Measurements from ENCODE around the gene ADGRG6.
"Not testable (repeated sequence)": the region's sequence is repeated elsewhere in the genome, so short reads cannot be mapped to it uniquely, and the experiment has no call there.

ADGRG6 gene

DNA sequence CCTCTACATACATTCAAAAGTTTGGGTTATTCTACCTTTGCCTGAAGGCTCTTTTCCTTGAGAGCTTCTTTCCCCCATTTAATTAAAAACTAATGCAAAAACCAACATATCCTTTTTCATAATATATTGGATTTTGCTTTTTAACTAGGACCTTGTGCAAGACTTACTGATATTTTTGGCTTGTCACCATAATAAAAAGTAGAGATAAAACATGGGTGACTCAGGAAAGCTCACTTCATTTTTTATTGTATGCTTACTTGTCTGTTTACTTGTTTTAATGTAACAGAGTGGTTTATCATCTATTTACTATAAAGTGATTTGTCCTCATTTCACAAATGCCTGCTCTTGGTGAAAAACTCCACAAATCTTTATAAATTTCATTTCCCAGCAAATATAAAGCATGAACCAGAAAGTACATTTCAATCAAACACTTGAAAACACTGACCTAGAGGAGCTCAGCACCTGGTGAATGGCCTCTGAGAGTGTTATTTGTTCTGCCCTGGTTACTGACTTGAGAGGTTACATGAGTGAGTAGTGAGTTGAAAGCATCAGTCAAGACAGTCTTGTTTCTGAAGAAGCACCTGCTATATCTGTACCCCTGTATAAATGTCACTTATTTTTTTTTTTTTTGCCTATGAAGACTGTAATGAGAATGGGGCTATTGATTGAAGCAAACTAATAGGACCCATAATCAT lies 20.8 kb downstream of the ADGRG6 start:
- DNase-seq (ENCODE audit: low spot score), result no peak

DNA sequence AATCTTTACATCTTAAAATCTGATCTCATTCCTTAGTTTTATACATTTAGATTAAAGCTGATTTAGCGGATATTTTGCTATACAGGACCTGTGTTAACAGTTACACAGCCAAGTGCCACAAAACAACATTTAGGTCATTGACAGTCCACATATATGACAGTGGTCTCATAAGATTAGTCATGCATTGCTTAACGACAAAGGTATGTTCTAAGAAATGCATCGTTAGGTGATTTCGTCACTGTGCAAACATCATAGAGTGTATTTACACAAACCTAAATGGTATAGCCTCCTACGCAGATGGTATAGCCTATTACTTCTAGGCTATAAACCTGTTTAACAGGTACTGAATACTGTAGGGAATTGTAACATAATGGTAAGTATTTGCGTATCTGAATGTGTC lies 21.6 kb downstream of the ADGRG6 start:
- no peak for DNase-seq (ENCODE audit: low spot score)

DNA sequence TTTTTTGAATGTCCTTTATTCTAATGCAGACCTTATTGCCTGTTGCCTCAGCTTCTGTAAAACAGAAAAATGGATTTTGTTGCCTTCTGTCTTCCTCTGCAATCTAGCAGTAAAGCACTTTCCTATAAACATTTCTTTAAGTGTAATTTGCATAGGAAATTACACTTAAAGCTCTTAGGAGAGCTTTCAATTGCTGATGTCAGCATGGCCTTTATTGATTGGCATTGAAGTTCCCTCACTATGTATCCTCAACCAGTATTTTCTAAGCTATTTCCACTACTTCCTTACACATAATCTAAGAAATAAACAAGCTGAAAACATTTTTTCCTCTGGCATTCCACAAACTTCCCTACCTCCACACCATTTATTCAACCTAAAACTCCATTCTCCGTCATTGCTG lies 22.3 kb downstream of the ADGRG6 start:
- DNase-seq (ENCODE audit: low spot score), result no peak

DNA sequence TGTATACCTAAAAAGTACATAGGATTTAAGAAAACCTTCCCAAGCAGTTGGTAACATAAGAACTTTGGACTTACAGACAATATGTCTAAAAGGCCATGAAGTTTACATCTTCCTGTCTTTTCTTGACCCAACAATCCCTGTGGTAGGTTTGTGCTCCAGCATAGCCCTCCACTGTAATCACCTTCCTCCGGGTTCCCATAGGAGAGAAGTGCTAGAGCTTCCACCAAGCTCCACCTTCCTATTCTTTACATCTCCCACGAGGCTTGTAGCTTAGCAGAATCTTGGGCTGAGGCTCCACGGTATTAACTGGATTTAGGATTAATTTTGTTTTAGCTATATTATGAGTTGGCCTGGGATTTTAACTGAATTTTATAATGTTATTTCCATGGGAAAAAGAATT lies 23.3 kb downstream of the ADGRG6 start:
- DNase-seq (ENCODE audit: low spot score), result no peak

DNA sequence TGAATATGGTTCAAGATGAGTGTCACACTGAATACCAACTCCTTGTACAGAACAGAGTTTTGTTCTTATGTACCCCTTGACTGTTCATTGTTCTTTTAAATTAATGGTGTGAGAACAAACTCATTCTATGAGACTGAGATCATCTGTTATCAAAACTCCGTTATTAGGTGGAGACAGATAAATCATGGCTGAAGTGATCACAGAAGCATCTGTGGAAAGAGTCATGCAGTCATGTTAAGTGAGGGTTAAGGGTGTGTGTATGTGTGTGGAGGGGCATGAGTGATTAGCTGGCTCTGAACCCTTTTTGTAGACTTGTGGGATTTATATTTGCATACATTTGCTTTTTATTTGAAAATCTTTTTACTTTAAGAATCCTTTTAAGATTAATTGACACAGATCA lies 24.7 kb downstream of the ADGRG6 start:
- no peak for DNase-seq (ENCODE audit: low spot score)

DNA sequence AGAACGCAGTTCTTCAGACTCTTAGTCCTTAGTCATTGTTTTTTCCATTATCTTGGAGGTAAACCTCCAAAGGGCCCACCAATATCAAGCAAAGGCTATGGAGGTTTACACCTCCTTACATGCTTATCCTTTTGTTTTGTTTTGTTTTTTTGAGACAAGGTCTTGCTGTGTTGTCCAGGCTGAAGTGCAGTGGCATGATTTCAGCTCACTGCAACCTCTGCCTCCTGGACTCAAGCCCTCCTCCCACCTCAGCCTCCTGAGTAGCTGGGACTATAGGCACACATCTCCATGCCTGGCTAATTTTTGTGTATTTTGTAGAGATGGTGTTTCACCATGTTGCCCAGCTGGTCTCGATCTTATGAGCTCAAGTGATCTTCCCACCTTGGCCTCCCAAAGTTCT lies 26.3 kb downstream of the ADGRG6 start:
- no peak for DNase-seq (ENCODE audit: low spot score)

DNA sequence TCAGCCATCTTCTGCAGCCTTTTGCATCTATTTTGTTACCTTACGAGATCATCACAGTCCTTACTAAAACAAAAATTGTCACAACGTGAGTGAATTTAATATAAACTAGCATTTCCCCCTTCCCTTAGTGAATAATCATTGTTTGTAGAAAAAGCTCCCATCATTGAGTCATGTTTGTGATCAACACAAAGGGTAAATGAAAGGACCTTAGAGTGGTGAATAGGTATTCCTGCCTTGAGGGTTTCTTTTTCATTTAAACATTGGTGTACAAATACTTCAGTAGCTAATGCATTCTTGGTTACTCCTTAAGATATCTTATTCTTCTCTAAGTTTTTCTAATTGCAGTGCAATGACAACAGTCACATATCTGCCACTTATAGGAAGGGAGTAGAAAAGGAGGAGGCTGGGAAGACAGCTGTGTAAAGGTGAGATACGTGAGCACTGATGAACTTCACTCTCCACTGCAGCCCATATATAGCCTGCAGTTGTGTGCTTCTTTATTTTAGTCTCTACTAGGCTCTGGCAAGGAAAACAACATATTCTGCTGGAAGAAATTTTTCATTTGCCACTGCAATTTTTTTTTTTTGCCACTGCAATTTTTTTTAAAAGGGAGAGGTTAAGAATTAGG lies 27.8 kb downstream of the ADGRG6 start:
- DNase-seq (ENCODE audit: low spot score), result no peak

DNA sequence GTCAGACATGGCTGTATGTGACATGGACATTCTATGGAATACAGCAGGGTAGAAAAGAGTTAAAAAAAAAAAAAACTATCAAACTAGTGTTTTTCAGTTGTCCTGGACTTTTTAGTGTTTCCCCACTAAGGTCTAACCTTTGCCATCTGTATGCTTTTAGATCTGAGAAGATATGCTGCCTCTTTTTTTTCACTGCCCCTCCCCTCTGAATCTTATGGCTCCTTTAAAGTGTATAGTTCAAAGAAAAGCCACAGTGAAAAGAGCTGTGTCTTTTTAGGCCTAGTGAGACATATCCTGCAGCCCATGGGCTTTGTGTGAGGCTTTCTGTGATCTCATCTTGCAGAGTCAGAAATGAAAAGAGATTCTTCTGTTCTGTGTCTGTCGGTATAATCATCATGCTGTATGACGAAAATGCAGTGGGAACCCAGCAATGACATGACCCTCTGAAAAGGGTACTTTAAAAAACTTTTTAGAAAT lies 29.3 kb downstream of the ADGRG6 start:
- DNase-seq (ENCODE audit: low spot score), result no peak

DNA sequence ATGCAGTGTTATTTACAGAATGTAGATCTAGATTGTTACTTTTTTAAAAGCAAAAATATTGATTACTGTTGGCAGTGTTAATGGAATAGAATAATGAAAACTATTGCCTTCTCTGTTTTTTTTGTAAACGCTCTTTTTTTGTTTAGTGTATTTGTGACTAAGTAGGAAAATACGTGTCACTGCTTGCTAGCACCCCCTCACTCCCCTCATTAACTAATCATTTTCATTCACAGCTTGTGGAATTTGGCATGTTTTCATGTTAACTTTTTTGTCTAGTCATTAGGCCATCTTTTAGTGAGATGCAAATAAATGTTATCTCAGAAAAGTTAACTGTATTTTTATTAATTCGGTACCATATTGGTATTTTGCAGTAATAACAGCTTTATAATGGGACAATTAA lies 29.8 kb downstream of the ADGRG6 start:
- no peak for DNase-seq (ENCODE audit: low spot score)

DNA sequence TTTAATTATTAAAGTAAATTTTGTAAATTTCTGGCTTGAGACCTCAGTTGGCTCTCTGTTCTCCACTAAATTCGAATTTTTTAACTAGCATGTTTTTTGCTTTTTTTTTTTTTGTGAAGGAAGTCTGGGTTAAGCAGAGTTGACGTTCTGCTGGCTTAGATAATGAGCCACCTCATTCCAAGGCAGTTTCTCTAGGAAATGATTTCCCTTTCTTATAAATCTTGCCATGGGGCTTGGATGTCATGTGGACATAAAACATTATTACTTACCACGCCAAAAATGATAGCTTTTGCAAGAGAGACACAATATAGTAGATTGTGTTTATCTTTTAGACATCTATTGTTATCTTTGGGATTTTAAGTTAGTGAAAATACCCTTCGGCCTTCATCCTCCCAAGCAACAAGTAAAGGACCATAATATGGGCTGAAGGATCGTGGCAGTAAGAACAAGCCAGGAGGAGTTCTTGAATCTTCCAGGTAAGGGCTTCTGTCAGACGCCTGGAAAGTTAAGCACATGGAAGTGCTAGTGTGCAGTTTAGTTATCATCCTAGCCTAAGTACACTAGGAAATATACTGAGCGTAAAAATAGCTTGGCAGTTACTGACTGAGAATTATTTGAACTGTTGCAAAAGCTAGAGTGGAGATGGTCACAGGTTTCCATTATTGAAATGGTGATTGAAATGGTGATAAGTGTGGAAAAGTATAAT lies 30.7 kb downstream of the ADGRG6 start:
- DNase-seq (ENCODE audit: low spot score), result no peak

DNA sequence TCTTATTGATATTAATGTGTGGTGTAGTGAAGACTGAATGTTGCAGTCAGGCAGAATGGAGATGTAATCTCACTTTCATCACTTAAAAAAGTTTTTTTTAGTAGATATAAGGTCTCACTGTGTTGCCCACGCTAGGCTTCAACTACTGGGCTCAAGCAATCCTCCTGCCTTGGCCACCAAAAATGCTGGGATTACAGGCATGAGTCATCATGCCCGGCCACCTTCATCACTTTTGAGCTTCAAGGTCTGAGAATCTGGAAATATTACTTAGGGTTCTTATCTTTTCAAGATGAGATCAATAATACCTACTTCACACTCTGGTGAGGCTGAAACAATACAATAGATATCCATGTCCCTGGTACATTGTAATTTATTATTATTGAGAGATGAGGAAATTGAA lies 31.6 kb downstream of the ADGRG6 start:
- no peak for DNase-seq (ENCODE audit: low spot score)

DNA sequence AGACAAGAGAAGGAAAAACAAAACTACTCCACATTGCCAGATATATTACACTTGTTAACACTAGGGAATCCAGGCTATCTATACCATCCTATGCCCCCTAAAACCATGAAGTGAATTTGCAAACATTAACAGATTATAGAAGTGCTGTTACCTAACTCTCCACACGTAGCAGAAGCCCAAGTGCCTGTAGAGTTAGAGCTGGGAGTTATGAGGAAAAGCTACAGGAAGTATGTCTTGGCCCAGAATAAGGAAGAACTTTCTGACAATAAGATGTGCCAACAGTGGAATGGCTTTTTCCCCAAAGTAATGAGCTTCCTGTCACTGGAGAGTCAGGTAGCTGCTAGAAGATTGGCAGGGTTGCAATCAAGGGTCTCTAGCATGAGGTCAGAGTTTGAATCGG lies 32.5 kb downstream of the ADGRG6 start:
- no peak for DNase-seq (ENCODE audit: low spot score)

DNA sequence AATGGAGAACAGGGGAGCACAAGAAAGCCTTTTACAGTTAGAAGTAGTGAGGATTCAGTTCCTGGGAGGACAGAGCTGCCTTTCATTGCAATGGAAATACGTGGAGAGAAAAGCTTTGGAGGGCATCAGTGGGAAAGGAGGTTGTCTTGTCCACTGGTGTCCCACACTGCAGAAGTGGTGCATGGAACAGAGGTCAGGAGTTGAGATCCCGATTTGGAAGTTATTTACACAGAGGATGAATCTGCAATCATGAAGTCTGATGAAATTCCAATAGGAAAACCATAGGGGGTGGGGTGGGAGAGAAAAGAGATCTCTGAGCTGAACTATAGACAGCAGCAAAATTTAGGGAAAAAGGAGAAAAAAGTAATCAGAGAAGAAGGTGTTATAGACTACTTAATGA lies 33.6 kb downstream of the ADGRG6 start:
- DNase-seq (ENCODE audit: low spot score), result no peak

DNA sequence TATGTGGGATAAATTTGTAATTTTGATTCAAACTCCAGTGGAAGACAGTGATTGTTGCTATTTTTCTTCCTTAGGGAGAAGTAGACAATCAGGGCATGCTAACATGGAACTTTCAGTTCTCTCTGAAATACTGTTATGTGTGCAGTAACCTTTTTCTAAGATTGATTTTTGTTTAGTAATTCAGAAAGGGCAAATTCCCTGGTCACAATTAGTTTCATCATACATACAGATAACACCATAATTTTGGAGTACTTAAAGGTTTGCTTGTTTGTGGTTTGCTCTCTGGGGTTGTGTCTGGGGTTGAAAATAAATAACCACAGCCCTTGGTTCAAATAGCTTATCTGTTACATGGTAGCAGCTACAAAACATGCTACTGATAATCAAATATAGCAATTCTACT lies 34.4 kb downstream of the ADGRG6 start:
- no peak for DNase-seq (ENCODE audit: low spot score)

DNA sequence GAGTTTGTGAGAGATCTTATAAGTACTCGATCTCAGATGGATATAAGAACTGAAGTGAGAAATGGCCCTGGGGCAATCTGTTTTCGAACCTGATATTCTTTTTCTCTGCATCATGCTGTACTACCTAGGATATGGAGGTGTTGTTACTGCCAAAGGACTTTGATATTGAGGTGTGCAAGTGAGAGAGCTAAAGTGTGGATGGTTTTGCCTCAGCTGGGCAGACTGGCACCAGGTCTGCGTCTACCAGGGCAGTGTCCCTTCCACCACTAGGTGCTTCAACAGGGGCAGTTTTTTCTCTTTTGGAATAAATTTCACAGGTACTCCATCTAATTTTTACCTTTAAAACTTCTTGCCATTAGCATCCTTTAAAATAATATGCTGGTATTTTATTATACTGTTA lies 35.0 kb downstream of the ADGRG6 start:
- no peak for DNase-seq (ENCODE audit: low spot score)

DNA sequence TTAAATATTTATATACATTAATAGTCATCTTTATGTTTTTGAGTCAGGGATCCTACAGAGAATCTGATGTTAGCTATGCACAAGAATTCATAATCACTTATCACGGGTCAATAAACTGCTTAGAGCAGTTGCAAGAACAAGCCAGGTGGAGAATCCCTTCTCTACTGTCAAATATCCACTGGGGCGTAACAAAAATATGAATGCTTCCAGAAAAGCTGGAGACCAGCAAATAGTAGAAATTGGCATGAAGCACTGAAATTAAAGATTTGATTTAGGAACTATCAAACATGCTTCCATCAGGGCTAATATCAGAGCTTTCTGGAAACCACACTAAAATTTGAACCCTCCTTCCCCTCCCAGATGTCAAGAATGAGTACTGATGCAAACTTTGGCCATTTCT lies 37.3 kb downstream of the ADGRG6 start:
- DNase-seq (ENCODE audit: low spot score), result no peak

DNA sequence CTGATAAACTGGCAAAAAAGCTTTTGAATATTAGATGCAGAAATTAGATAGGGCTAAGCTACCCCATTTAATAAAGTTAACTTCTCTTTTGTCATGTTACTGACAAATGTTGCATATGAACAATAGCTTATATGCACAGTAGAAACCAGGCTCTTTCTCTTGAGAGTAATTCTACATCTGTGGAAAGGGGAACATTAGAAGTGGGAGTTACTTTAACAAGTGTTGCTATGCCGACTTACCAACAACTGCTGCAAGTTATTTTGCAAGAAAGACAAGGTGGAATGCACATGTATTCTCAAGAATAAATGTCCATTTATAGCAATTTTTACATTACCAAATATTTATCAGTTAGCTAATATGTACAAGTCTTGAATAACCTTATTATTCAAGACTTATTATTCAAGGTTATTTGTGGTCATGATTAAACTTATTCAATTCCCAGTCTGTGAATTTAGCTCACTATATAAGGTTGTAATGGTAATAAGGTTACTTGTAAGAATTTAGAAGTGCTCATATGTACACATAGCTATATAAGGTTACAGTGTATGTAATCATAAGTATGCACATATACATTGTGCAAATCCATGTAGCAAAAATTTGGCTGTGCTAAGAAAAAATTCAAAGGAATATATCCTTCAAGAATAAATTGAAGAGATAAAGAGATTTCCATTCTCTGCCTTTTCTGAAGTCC lies 38.3 kb downstream of the ADGRG6 start:
- no peak for DNase-seq (ENCODE audit: low spot score)

DNA sequence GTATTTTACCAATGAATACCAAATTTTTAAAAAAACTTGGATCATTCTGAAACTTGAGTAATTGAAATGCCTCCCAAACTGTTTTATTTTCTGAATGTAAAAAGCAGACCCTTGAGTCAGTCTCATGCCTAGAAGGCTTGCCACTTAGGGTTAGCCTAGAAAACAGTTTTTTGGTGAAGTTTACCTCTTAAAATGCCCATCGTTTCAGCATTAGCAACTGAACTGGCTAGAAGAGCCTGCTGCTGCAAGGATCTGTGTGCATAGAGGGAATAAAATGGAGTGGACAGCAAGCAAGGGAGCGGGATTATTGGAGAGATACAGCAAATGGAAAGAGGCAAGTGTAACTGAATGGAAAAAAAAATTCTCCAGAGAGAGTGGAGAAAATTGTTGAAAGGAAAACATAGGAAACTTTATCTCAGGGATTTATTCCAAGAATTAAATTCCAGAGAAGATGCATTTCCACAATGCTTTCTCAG lies 40.1 kb downstream of the ADGRG6 start:
- no peak for DNase-seq (ENCODE audit: low spot score)

DNA sequence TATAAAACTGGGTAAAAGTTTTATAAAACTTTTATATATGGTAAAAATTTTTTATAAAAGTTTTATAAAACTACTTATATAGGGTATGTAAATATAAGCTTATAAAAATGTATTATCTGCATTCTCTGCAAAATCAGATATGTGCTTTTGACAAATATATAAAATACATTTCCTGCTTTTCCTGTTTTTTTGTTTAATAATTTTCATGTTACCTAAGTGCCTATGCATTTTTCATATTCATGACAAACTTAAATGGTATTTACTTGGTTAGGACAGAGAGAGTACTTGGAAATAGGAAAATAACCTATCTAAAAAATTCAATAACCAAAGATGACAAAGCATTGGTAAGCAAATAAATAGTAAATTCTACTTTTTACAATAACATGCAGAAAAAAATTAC lies 41.2 kb downstream of the ADGRG6 start:
- no peak for DNase-seq (ENCODE audit: low spot score)

DNA sequence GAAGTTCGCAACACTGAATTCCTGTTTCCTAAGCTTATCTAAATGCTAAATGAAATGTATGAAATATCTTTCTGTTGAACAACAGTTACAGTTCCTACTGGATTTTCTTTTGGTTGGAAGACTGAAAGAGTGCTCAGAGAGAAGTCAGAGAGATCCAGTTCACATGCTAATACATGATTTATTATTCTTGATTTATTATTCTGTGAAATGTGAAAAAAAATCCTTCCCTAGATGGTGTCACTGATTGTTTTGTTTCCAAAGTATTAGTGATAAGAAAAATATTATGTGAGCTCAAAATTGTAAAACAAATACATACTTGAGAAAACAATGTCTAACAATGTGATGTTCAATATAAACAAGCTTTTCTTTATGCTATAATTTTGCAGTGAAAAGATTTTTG lies 42.1 kb downstream of the ADGRG6 start:
- DNase-seq (ENCODE audit: low spot score), result no peak

DNA sequence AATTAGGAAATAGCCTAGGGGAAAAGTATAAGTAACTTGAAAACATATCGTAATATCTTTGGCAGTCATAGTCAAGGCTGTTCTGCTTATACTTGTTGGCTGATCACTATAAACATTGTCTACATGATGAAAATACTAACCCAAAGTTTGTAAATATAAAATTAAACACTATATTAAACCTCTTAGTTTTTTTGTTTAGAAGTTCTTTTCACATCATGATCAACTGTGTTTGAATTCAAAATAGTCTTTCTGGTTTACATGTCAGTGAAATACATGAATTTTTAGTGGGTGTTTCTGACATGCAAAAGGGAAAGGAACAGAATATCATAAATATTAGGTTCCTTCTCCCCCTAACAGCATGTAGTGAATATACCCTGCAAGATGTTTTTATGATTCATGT lies 43.5 kb downstream of the ADGRG6 start:
- no peak for DNase-seq (ENCODE audit: low spot score)

DNA sequence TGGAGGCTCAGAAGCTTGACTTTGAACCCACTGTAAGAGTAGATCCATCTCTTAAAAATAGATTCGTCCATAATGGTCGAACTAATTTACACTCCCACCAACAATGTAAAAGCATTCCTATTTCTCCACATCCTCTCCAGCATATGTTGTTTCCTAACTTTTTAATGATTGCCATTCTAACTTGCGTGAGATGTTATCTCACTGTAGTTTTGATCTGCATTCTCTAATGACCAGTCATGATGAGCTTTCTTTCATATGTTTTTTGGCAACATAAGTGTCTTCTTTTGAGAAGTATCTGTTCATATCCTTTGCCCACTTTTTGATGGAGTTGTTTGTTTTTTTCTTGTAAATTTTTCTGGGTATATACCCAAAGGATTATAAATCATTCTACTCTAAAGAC lies 44.4 kb downstream of the ADGRG6 start:
- not testable (repeated sequence) for DNase-seq (ENCODE audit: low spot score)

Data from hematopoietic multipotent progenitor cell treated with erythropoietin and hydrocortisone succinate and interleukin-3 and kit ligand, for 15 days (in vitro differentiated cells).